ENCODE data around the gene DTX4.

Gene DTX4

GRCh38 chr11:59187587-59187986 is 15.7 kb downstream of the DTX4 start:
- Histone ChIP-seq H3K4me3 (ENCODE audit: low read depth, low read length) (no peak overlapping the region), H3K4me1 (no peaks in the 10 kb centered on the region), H3K9me3 (no peaks in the 10 kb centered on the region), H3K36me3 (no peaks in the 10 kb centered on the region), H3K27me3 (no peaks in the 10 kb centered on the region)
- no peak for DNase-seq
- no peak for TF ChIP-seq CTCF (IDR thresholded peaks at IDR 0.05; ENCODE audit: low read depth, low read length)

GRCh38 chr11:59188954-59189353 is 17.0 kb downstream of the DTX4 start:
- H3K36me3 ChIP-seq, result no peaks in the 10 kb centered on the region
- TF ChIP-seq CTCF (IDR thresholded peaks at IDR 0.05; ENCODE audit: low read depth, low read length), result no peak
- no peak overlapping the region for H3K4me3 ChIP-seq (ENCODE audit: low read depth, low read length)
- DNase-seq, result no peak
- no peaks in the 10 kb centered on the region for H3K9me3 ChIP-seq
- no peaks in the 10 kb centered on the region for H3K27me3 ChIP-seq
- H3K4me1 ChIP-seq, result no peaks in the 10 kb centered on the region

- Histone ChIP-seq H3K27me3 (no peaks in the 10 kb centered on the region), H3K4me1 (no peaks in the 10 kb centered on the region), H3K9me3 (no peaks in the 10 kb centered on the region), H3K4me3 (ENCODE audit: low read depth, low read length) (no peak overlapping the region), H3K36me3 (no peaks in the 10 kb centered on the region)
- no peak for DNase-seq
- no peak for TF ChIP-seq CTCF (IDR thresholded peaks at IDR 0.05; ENCODE audit: low read depth, low read length)
These were observed 18.1 kb downstream of the DTX4 start for GRCh38 chr11:59189986-59190385.

GRCh38 chr11:59191095-59191494 is 19.2 kb downstream of the DTX4 start:
- Histone ChIP-seq H3K4me1 (no peaks in the 10 kb centered on the region), H3K36me3 (no peaks in the 10 kb centered on the region), H3K9me3 (no peaks in the 10 kb centered on the region), H3K4me3 (ENCODE audit: low read depth, low read length) (no peak overlapping the region), H3K27me3 (no peaks in the 10 kb centered on the region)
- no peak for DNase-seq
- TF ChIP-seq CTCF (IDR thresholded peaks at IDR 0.05; ENCODE audit: low read depth, low read length), result no peak

GRCh38 chr11:59191890-59192289 is 20.0 kb downstream of the DTX4 start:
- DNase-seq, result no peak
- Histone ChIP-seq H3K36me3 (no peaks in the 10 kb centered on the region), H3K27me3 (no peaks in the 10 kb centered on the region), H3K9me3 (no peaks in the 10 kb centered on the region), H3K4me3 (ENCODE audit: low read depth, low read length) (no peak overlapping the region), H3K4me1 (no peaks in the 10 kb centered on the region)
- no peak for TF ChIP-seq CTCF (IDR thresholded peaks at IDR 0.05; ENCODE audit: low read depth, low read length)

- H3K27me3 ChIP-seq, result no peaks in the 10 kb centered on the region
- H3K36me3 ChIP-seq, result no peaks in the 10 kb centered on the region
- H3K4me3 ChIP-seq (ENCODE audit: low read depth, low read length), result no peak overlapping the region
- no peaks in the 10 kb centered on the region for H3K4me1 ChIP-seq
- no peak for DNase-seq
- no peaks in the 10 kb centered on the region for H3K9me3 ChIP-seq
- TF ChIP-seq CTCF (IDR thresholded peaks at IDR 0.05; ENCODE audit: low read depth, low read length), result no peak
These were observed 20.6 kb downstream of the DTX4 start for GRCh38 chr11:59192446-59193020.
